Activated CD4-positive, alpha-beta memory T cell treated with anti-CD3 and anti-CD28 coated beads, Interleukin-2, amount 10 ng/mL, durations not matched to agents 7 days and 5 days (primary cell): ENCODE data around the gene SMCO3. TPM values are rescaled to one million over a fixed set of nuclear protein-coding genes. Genes with fewer than 3 reads are reported as not detected.

Experiments
- CTCF ChIA-PET: fragments of 350-600 bp; sonication (Branson Sonifier 250); formaldehyde crosslinking; loops from one replicate; lab custom pipeline; 2021; ENCODE audit warnings: antibody characterized with exemption, inconsistent platforms; lab: Charles Lee
- POLR2A ChIA-PET: fragments of 350-600 bp; sonication (Branson Sonifier 250); formaldehyde crosslinking; loops from one replicate; lab custom pipeline; 2021; ENCODE audit warnings: antibody characterized with exemption; lab: Charles Lee
- DNase-seq: peaks from one replicate; pipeline ENCODE4 v3.0.0-alpha.2; 2020
- H3K27ac Mint-ChIP-seq: one replicate; pipeline ENCODE4 v1.8.0; 2021; ENCODE audit warnings: mild to moderate bottlenecking, mixed read lengths
- H3K27me3 Mint-ChIP-seq: one replicate; pipeline ENCODE4 v1.8.0; 2021; ENCODE audit warnings: mixed read lengths
- H3K36me3 Mint-ChIP-seq: one replicate; pipeline ENCODE4 v1.8.0; 2021; ENCODE audit warnings: low read depth, mixed read lengths
- H3K4me1 Mint-ChIP-seq: one replicate; pipeline ENCODE4 v1.8.0; 2021; ENCODE audit warnings: mixed read lengths
- H3K4me3 Mint-ChIP-seq: one replicate; pipeline ENCODE4 v1.8.0; 2021; ENCODE audit warnings: mild to moderate bottlenecking, mixed read lengths
- H3K9me3 Mint-ChIP-seq: one replicate; pipeline ENCODE4 v1.8.0; 2021; ENCODE audit warnings: mixed read lengths
- total RNA-seq, 2 experiments: library from RNA; stranded (reverse); gene quantifications; one replicate each; pipeline ENCODE4 v1.2.3, GENCODE V29; 2021

The SMCO3 gene
- total RNA-seq, 2 experiments from 2014 or later: not detected

- no peak for DNase-seq
- H3K9me3 Mint-ChIP-seq: no peaks in the 10 kb centered on the region
- H3K27ac Mint-ChIP-seq: no peak within 1 kb of the TSS
- POLR2A ChIA-PET: no interaction called here
- CTCF ChIA-PET: interaction anchor here (1.5 kb wide), 1 partner anchor 11 kb away, joined by 3 read pairs; no protein-coding TSS in a partner anchor
- H3K27me3 Mint-ChIP-seq: peaks cover 7% of the 10 kb centered on the region
- H3K4me1 Mint-ChIP-seq: peaks cover 2% of the 10 kb centered on the region
- H3K4me3 Mint-ChIP-seq: no peak within 1 kb of the TSS
- H3K36me3 Mint-ChIP-seq: no peaks in the 10 kb centered on the region
These were observed 29.5 kb upstream of the SMCO3 start, which contains the start of gene ART4 for GRCh38 chr12:14843425-14843887. ART4 (minus strand) TSS chr12:14843526; CDS start chr12:14843113, 413 bp downstream.

- ChIA-PET CTCF (no interaction called here), POLR2A (no interaction called here)
- no peaks in the 10 kb centered on the region for H3K36me3 Mint-ChIP-seq
- H3K27ac Mint-ChIP-seq: no peak overlapping the region
- peaks cover 8% of the 10 kb centered on the region for H3K27me3 Mint-ChIP-seq
- no peak for DNase-seq
- peaks cover 2% of the 10 kb centered on the region for H3K4me1 Mint-ChIP-seq
- no peaks in the 10 kb centered on the region for H3K9me3 Mint-ChIP-seq
- H3K4me3 Mint-ChIP-seq: no peak overlapping the region
These were observed 28.3 kb upstream of the SMCO3 start for GRCh38 chr12:14842315-14842714.

DNA sequence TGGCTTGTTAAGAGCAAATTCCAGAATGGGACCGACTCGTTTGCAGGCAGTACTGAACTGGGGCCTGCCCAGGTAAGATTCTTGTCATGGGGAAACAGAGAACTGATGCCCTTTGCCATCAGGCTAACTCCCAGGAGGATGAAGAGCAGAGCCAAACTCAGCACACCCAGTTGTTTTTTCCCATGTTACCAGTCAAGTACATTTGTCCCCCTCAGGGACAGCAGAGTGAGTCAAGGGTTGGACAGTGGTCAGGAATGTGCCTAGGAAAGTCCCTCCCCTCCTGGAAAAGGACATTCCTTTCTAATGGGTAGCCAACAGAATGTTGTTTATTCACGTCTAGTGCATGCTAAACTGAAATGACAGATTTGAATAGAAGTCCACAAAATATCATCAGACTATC lies 27.8 kb upstream of the SMCO3 start:
- Mint-ChIP-seq H3K4me1 (peaks cover 2% of the 10 kb centered on the region), H3K27ac (no peak overlapping the region), H3K36me3 (no peaks in the 10 kb centered on the region), H3K27me3 (peaks cover 8% of the 10 kb centered on the region), H3K4me3 (no peak overlapping the region), H3K9me3 (no peaks in the 10 kb centered on the region)
- ChIA-PET POLR2A (no interaction called here), CTCF (no interaction called here)
- no peak for DNase-seq

GRCh38 chr12:14840616-14841015 lies 26.6 kb upstream of the SMCO3 start:
- no peaks in the 10 kb centered on the region for H3K36me3 Mint-ChIP-seq
- H3K27ac Mint-ChIP-seq: no peak overlapping the region
- ChIA-PET POLR2A (no interaction called here), CTCF (no interaction called here)
- H3K9me3 Mint-ChIP-seq: no peaks in the 10 kb centered on the region
- no peak for DNase-seq
- H3K4me1 Mint-ChIP-seq: peaks cover 2% of the 10 kb centered on the region
- H3K4me3 Mint-ChIP-seq: no peak overlapping the region
- H3K27me3 Mint-ChIP-seq: peaks cover 8% of the 10 kb centered on the region

DNA sequence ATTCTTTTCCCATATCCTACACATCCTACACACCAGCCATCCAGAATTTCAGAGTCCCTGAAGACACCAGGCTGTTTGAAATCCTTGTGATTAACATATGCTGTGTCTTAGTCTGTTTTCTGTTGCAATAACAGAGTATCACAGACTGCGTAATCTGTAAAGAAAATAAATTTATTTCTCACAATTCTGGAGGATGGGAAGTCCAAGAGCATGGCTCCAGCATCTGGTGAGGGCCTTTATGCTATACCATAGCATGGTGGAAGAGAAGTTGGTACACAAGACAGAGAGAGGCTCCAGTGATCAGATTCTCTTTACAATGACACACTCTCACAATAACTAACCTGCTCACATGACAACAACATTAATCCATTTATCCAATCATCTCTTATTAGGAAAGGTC lies 25.3 kb upstream of the SMCO3 start:
- Mint-ChIP-seq H3K9me3 (no peaks in the 10 kb centered on the region), H3K4me3 (no peak overlapping the region), H3K27me3 (peaks cover 10% of the 10 kb centered on the region), H3K36me3 (no peaks in the 10 kb centered on the region), H3K4me1 (no peaks in the 10 kb centered on the region), H3K27ac (no peak overlapping the region)
- POLR2A ChIA-PET: no interaction called here
- CTCF ChIA-PET: interaction anchor here (1.7 kb wide), 1 partner anchor 156 kb away, joined by 3 read pairs; no protein-coding TSS in a partner anchor
- no peak for DNase-seq

DNA sequence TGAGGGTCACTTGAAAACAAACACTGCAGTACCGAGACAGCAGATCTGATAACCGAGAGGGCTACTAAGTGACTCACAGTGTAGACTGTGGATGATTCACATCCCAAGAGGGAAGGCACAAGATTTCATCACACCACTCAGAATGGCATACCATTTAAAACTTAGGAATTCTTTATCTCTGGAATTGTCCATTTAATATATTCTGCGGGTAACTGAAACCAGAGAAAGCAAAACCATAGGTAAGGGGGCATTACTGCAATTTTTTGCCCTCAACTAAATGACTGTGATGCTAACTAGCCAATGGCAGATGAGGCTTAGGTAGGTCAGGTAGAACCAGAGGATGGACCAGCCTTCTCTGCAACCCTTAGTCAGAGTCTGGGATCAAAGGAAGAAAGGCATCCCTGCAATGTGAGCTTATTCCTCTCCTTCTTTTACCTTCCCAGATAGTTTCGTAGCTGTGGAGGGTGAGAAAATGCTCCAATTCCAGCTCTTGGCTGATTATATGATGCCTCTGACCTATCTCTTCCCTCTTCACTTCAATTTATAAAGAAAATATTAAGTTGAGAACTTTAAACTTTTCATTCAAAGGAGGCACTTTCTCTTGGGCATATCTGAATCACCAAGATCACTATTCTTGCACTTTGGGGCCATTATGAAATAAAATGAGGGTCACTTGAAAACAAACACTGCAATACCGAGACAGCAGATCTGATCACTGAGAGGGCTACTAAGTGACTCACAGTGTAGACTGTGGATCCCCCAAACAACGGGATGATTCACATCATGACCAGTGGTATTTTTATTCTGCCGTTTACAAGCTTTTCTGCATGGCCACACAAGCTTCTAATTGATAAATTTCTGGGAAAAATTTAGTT lies 22.6 kb upstream of the SMCO3 start:
- no peaks in the 10 kb centered on the region for H3K36me3 Mint-ChIP-seq
- H3K4me3 Mint-ChIP-seq: no peak overlapping the region
- no peak overlapping the region for H3K27ac Mint-ChIP-seq
- H3K4me1 Mint-ChIP-seq: no peaks in the 10 kb centered on the region
- no peak for DNase-seq
- H3K9me3 Mint-ChIP-seq: no peaks in the 10 kb centered on the region
- peaks cover 14% of the 10 kb centered on the region for H3K27me3 Mint-ChIP-seq
- CTCF ChIA-PET: interaction anchor here (1.1 to 1.9 kb wide), 2 partner anchors 11 to 385 kb away, joined by 3 to 7 read pairs; partner anchors contain the start of gene RERG
- POLR2A ChIA-PET: interaction anchor here (0.6 kb wide), 1 partner anchor 33 kb away, joined by 3 read pairs; the partner anchor contains the start of genes C12orf60 and WBP11

DNA sequence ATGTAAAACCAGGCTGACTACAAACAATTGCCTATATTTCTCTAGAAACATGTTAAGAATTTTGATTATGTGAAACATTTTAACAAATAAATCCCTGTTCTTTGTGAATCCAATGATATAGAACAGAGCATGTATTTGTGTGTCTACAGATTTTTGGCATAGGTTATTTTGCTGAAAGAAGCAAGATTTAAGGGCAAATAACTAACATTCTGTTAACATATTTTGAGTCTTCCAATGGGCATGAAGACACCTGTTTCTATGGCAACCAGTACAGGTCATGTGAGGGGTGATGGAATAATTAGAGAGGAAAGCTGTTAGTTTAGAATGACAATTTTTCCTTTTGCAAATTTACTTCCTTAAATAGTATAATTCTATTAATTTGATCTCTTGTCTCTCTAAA lies 20.5 kb upstream of the SMCO3 start:
- no peaks in the 10 kb centered on the region for H3K36me3 Mint-ChIP-seq
- CTCF ChIA-PET: no interaction called here
- no peaks in the 10 kb centered on the region for H3K4me1 Mint-ChIP-seq
- no peak overlapping the region for H3K27ac Mint-ChIP-seq
- DNase-seq: no peak
- no peak overlapping the region for H3K4me3 Mint-ChIP-seq
- no peaks in the 10 kb centered on the region for H3K9me3 Mint-ChIP-seq
- peaks cover 12% of the 10 kb centered on the region for H3K27me3 Mint-ChIP-seq
- POLR2A ChIA-PET: no interaction called here

GRCh38 chr12:14833952-14834351 lies 20.0 kb upstream of the SMCO3 start:
- no peak for DNase-seq
- Mint-ChIP-seq H3K36me3 (no peaks in the 10 kb centered on the region), H3K4me1 (no peaks in the 10 kb centered on the region), H3K27ac (no peak overlapping the region), H3K4me3 (no peak overlapping the region), H3K27me3 (peaks cover 10% of the 10 kb centered on the region), H3K9me3 (no peaks in the 10 kb centered on the region)
- CTCF ChIA-PET: no interaction called here
- POLR2A ChIA-PET: no interaction called here

DNA sequence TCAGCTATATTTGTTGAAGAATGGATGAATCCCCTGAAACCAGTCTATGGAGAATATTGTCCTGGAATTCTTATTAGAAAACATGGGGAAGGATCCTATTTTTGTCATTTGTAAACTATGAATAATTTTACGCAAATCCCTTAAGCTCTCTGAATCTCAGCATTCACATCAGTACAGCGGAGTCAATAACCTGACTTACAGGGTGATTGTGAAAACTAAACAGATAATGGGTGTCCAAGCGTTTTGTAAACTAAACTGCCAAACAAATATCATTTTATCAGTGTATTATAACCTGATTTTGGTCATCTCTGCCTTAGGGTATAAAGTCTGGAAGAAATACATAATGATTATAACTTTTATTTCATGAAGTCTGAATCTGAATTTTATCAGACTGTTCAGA lies 19.4 kb upstream of the SMCO3 start:
- POLR2A ChIA-PET: no interaction called here
- CTCF ChIA-PET: interaction anchor here (1.0 kb wide), 1 partner anchor 64 kb away, joined by 4 read pairs; no protein-coding TSS in a partner anchor
- DNase-seq: no peak

DNA sequence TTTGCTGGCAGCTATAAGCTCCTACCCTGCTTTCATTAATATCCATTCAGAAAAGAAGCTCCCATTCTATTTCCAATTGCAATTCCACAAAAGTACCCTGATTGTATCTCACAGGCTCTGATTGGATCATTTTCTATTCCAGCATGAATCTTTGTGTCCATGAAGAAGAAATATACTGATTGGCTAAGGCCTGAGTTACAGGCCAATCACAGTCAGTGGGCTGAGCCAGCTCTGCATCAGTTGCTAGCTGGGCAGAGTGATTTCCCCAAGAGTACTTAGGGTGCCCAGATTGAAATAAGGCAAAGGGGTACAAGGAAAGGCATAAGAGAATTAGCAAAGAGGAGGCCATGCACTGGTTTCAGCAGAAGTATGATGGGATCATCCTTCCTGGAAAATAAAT lies 14.9 kb upstream of the SMCO3 start:
- no peaks in the 10 kb centered on the region for H3K9me3 Mint-ChIP-seq
- H3K36me3 Mint-ChIP-seq: no peaks in the 10 kb centered on the region
- H3K27me3 Mint-ChIP-seq: peaks cover 2% of the 10 kb centered on the region
- no peak for DNase-seq
- H3K4me1 Mint-ChIP-seq: no peaks in the 10 kb centered on the region
- no peak overlapping the region for H3K27ac Mint-ChIP-seq
- ChIA-PET CTCF (no interaction called here), POLR2A (no interaction called here)
- no peak overlapping the region for H3K4me3 Mint-ChIP-seq

More for the DNA sequence above, 19.4 kb upstream of the SMCO3 start:
- no peaks in the 10 kb centered on the region for H3K4me1 Mint-ChIP-seq
- H3K4me3 Mint-ChIP-seq: no peak overlapping the region
- H3K27me3 Mint-ChIP-seq: peaks cover 8% of the 10 kb centered on the region
- no peak overlapping the region for H3K27ac Mint-ChIP-seq
- no peaks in the 10 kb centered on the region for H3K36me3 Mint-ChIP-seq
- no peaks in the 10 kb centered on the region for H3K9me3 Mint-ChIP-seq

- H3K27me3 Mint-ChIP-seq: no peaks in the 10 kb centered on the region
- H3K27ac Mint-ChIP-seq: no peak overlapping the region
- H3K4me3 Mint-ChIP-seq: no peak overlapping the region
- no peaks in the 10 kb centered on the region for H3K9me3 Mint-ChIP-seq
- H3K36me3 Mint-ChIP-seq: no peaks in the 10 kb centered on the region
- DNase-seq: no peak
- ChIA-PET CTCF (no interaction called here), POLR2A (no interaction called here)
- H3K4me1 Mint-ChIP-seq: peaks cover 7% of the 10 kb centered on the region
These were observed 13.1 kb upstream of the SMCO3 start for GRCh38 chr12:14827043-14827442.

DNA sequence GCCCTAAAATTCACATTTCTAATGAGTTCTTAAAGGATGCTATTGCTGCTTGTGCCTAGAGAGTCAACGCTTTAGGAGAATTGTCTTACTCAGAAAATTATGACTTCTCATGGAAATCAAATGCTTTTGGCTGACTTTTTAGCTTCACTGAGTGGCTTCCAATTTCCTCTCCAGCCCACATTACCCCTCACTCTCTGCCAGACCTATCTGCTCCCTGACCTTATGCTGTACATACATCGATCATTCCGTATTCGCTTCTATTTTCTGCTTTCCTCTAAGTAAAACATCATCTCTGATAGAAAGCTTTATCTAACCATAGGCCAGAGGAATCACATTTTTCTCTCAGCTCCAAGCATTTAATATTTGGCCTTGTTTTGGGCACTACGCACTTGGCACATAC lies 12.5 kb upstream of the SMCO3 start:
- Mint-ChIP-seq H3K4me1 (peaks cover 7% of the 10 kb centered on the region), H3K27me3 (no peaks in the 10 kb centered on the region), H3K27ac (no peak overlapping the region), H3K9me3 (no peaks in the 10 kb centered on the region), H3K4me3 (no peak overlapping the region), H3K36me3 (no peaks in the 10 kb centered on the region)
- ChIA-PET POLR2A (interaction anchor here (0.9 kb wide), 1 partner anchor 323 kb away, joined by 3 read pairs; no protein-coding TSS in a partner anchor), CTCF (no interaction called here)
- DNase-seq: no peak

GRCh38 chr12:14825256-14825655 lies 11.3 kb upstream of the SMCO3 start:
- no peak overlapping the region for H3K27ac Mint-ChIP-seq
- H3K4me1 Mint-ChIP-seq: peaks cover 7% of the 10 kb centered on the region
- ChIA-PET POLR2A (interaction anchor here (1.2 kb wide), 1 partner anchor 55 kb away, joined by 5 read pairs; a partner anchor contains a TSS), CTCF (no interaction called here)
- DNase-seq: no peak
- H3K36me3 Mint-ChIP-seq: no peaks in the 10 kb centered on the region
- H3K4me3 Mint-ChIP-seq: no peak overlapping the region
- no peaks in the 10 kb centered on the region for H3K9me3 Mint-ChIP-seq
- H3K27me3 Mint-ChIP-seq: no peaks in the 10 kb centered on the region
